B cell (primary cell): ENCODE data around the gene ANKRD13C. TPM values are rescaled to one million over a fixed set of nuclear protein-coding genes. Genes with fewer than 3 reads are reported as not detected.

ENCODE experiments used
- ATAC-seq: fragments of 200-7000 bp; cut with Tn5 transposase; one replicate; pipeline ENCODE4 v1.10.0; 2021; ENCODE audit warnings: low read depth, mild to moderate bottlenecking, moderate number of reproducible peaks, moderate library complexity
- CTCF ChIA-PET: fragments of 350-600 bp; sonication (Branson Sonifier 250); formaldehyde crosslinking; loops from one replicate; lab custom pipeline; 2021; ENCODE audit warnings: antibody characterized with exemption, inconsistent platforms; lab: Charles Lee
- POLR2A ChIA-PET: fragments of 350-600 bp; sonication (Branson Sonifier 250); formaldehyde crosslinking; loops from one replicate; lab custom pipeline; 2021; ENCODE audit warnings: antibody characterized with exemption; lab: Charles Lee
- DNase-seq: peaks from one replicate; pipeline ENCODE4 v3.0.0; 2013
- H2AFZ ChIP-seq: 2 replicates; pipeline ENCODE4 v1.6.1; 2012; ENCODE audit warnings: mild to moderate bottlenecking, low read depth, low read length; ENCODE audit not compliant: insufficient read depth, poor library complexity, severe bottlenecking
- H3K27ac ChIP-seq, 2 donors: 1 replicate in 1 of 2; 2 replicates in 1 of 2; pipeline ENCODE4 v1.5.1; 2012 to 2013; ENCODE audit warnings: low read length in 2 of 2, mild to moderate bottlenecking in 2 of 2, moderate library complexity in 1 of 2
- H3K27me3 ChIP-seq, 4 experiments: fragments of 200-600 bp in 1 of 4; sonication (generic) in 1 of 4; replicated peaks in 1 of 4; 1 replicate in 2 of 4; 2 replicates in 2 of 4; pipeline versions ENCODE4 v1.6.1 to v1.7.0; 2013 to 2016; ENCODE audit warnings: low read length in 3 of 4, mild to moderate bottlenecking in 2 of 4, mixed read lengths in 1 of 4, moderate library complexity in 1 of 4; ENCODE audit not compliant: insufficient read depth in 4 of 4, control insufficient read depth in 3 of 4; ENCODE audit errors: control extremely low read depth in 1 of 4
- H3K36me3 ChIP-seq, 2 experiments: replicated peaks in 1 of 2; 1 replicate in 1 of 2; 2 replicates in 1 of 2; pipeline versions ENCODE4 v1.6.1 to v1.7.1; 2013; ENCODE audit warnings: low read length in 1 of 2; ENCODE audit not compliant: insufficient read depth in 2 of 2, control insufficient read depth in 1 of 2; ENCODE audit errors: control extremely low read depth in 1 of 2, extremely low read depth in 1 of 2
- H3K4me1 ChIP-seq, 2 donors: fragments of 200-600 bp in 1 of 2; sonication (generic) in 1 of 2; 1 replicate in 1 of 2; 2 replicates in 1 of 2; pipeline versions ENCODE4 v1.5.1 to v1.6.1; 2013 to 2017; ENCODE audit warnings: low read length in 2 of 2; ENCODE audit not compliant: control insufficient read depth in 2 of 2, insufficient read depth in 2 of 2
- H3K4me2 ChIP-seq: replicated peaks from 2 replicates; pipeline ENCODE3; 2012; ENCODE audit warnings: mild to moderate bottlenecking, low read depth, low read length; ENCODE audit not compliant: poor library complexity, severe bottlenecking
- H3K4me3 ChIP-seq, 5 experiments: fragments of 200-600 bp in 1 of 5; sonication (generic) in 1 of 5; 1 replicate in 3 of 5; 2 replicates in 2 of 5; pipeline versions ENCODE4 v1.5.1 to v1.7.0; 2011 to 2016; ENCODE audit warnings: low read length in 4 of 5, mild to moderate bottlenecking in 4 of 5, low read depth in 2 of 5, control low read depth in 1 of 5, moderate library complexity in 1 of 5; ENCODE audit not compliant: insufficient read depth in 1 of 5; ENCODE audit errors: control extremely low read depth in 1 of 5, extremely low read depth in 1 of 5
- H3K79me2 ChIP-seq: fragments of 200-600 bp; sonication (generic); one replicate; pipeline ENCODE4 v1.6.0; 2016; ENCODE audit warnings: low read length; ENCODE audit not compliant: control insufficient read depth, insufficient read depth
- H3K9ac ChIP-seq: fragments of 200-600 bp; sonication (generic); 2 replicates; pipeline ENCODE4 v1.6.1; 2017; ENCODE audit warnings: mild to moderate bottlenecking, low read length, moderate library complexity
- H3K9me3 ChIP-seq, 3 donors: one replicate each; pipeline versions ENCODE4 v1.6.1 to v1.7.1; 2013; ENCODE audit warnings: low read length in 2 of 3; ENCODE audit not compliant: control insufficient read depth in 2 of 3, insufficient read depth in 1 of 3; ENCODE audit errors: control extremely low read depth in 1 of 3
- H4K20me1 ChIP-seq: 2 replicates; pipeline ENCODE4 v1.6.0; 2012; ENCODE audit warnings: mild to moderate bottlenecking, low read length; ENCODE audit not compliant: insufficient read depth, control insufficient read depth, poor library complexity, severe bottlenecking
- H3K27ac Mint-ChIP-seq: one replicate; pipeline ENCODE4 v1.8.0; 2021; ENCODE audit warnings: mixed read lengths
- H3K27me3 Mint-ChIP-seq: one replicate; pipeline ENCODE4 v1.8.0; 2021; ENCODE audit warnings: mixed read lengths
- H3K4me1 Mint-ChIP-seq: one replicate; pipeline ENCODE4 v1.8.0; 2021; ENCODE audit warnings: mixed read lengths
- H3K4me3 Mint-ChIP-seq: one replicate; pipeline ENCODE4 v1.8.0; 2021; ENCODE audit warnings: mixed read lengths
- H3K9me3 Mint-ChIP-seq: one replicate; pipeline ENCODE4 v1.8.0; 2022; ENCODE audit warnings: mixed read lengths; ENCODE audit not compliant: insufficient read depth
- EZH2 ChIP-seq: IDR thresholded peaks from 2 replicates; pipeline ENCODE4 v1.6.1; 2012; ENCODE audit warnings: borderline replicate concordance, low read depth, mild to moderate bottlenecking, moderate library complexity, low read length; ENCODE audit not compliant: insufficient read depth, poor library complexity, severe bottlenecking
- WGBS: methylation state at CpG from one replicate; pipeline ENCODE4 v1.1.5; 2013; ENCODE audit warnings: missing lambda C conversion rate; ENCODE audit not compliant: insufficient coverage; 5-methylcytosine and 5-hydroxymethylcytosine counted together
- intact Hi-C: fragments of 100-400 bp; cut with micrococcal nuclease; formaldehyde crosslinking; loops from one replicate; pipeline ENCODE4 v1.10.0; 2022
- polyA plus RNA-seq: library from polyadenylated mRNA; depleted of rRNA; stranded (reverse); fragments of >200 nt; gene quantifications from 2 replicates; pipeline ENCODE4 v1.2.3, GENCODE V29; 2012
- total RNA-seq, 2 donors: library from RNA; stranded (reverse); fragments of 120-200 nt in 1 of 2; gene quantifications; 1 replicate in 1 of 2; 2 replicates in 1 of 2; pipeline versions ENCODE4 v1.2.3 to v1.2.4, GENCODE V29; 2013 to 2022
- TF ChIP-seq, protein P1 (sequence below): fragments of 200-600 bp; IDR thresholded peaks from one replicate; pipeline ENCODE4 v1.8.0; 2022; ENCODE audit warnings: antibody characterized with exemption, mild to moderate bottlenecking

Gene ANKRD13C
- total and polyA plus RNA-seq, 2 donors (not counting 1 experiment from before 2014, with no cell fraction given) = 7.9 to 29.9 TPM

GRCh38 chr1:70221238-70222121, 133.0 kb downstream of the ANKRD13C start, which contains the start of gene SRSF11:
Gene SRSF11 (plus strand): TSS chr1:70221380. CDS start chr1:70221637, 257 bp downstream.
- H3K27me3 ChIP-seq = no peaks in the 10 kb centered on the region
- Mint-ChIP-seq H3K9me3 (no peaks in the 10 kb centered on the region), H3K27ac (peak within 1 kb of the TSS; percentile 97), H3K4me3 (peak within 1 kb of the TSS; percentile 93), H3K4me1 (peaks cover 47% of the 10 kb centered on the region), H3K27me3 (no peaks in the 10 kb centered on the region)
- TF ChIP-seq EZH2 = no peak
- peak within 1 kb of the TSS; percentile 69 to 81 (median 79) for H3K4me3 ChIP-seq
- peak; percentile 96 for ATAC-seq
- H3K79me2 ChIP-seq = peaks cover 84% of the 10 kb centered on the region
- ChIA-PET CTCF (interaction anchor here (1.1 to 1.9 kb wide), 2 partner anchors 16 to 133 kb away, joined by 4 to 12 read pairs; partner anchors contain the start of genes ANKRD13C and LRRC40), POLR2A (interaction anchor here (0.6 to 1.9 kb wide), 6 partner anchors 11 to 189 kb away, joined by 3 to 14 read pairs (median 4); partner anchors contain the start of genes ANKRD13C, CTH and LRRC40)
- WGBS = under 1% methylated on average over 55 of the region's 74 CpGs
- intact Hi-C loops = loop anchor here (1.0 kb wide), 4 partner anchors 16 to 860 kb away; partner anchors contain the start of genes ANKRD13C, CTH, LRRC40 and ZRANB2
- no peaks in the 10 kb centered on the region for H3K9me3 ChIP-seq
- peaks cover 1 to 21% of the 10 kb centered on the region in 2 experiments for H3K36me3 ChIP-seq
- peaks cover 11 to 25% of the 10 kb centered on the region in 2 donors for H3K4me1 ChIP-seq
- peak within 1 kb of the TSS; percentile 67 for H3K4me2 ChIP-seq
- H4K20me1 ChIP-seq = peaks cover 12% of the 10 kb centered on the region
- peak within 1 kb of the TSS; percentile 82 for H2AFZ ChIP-seq
- DNase-seq = peak; percentile 97
- H3K9ac ChIP-seq = peak within 1 kb of the TSS; percentile 86
- H3K27ac ChIP-seq = peak within 1 kb of the TSS; percentile 94

- Mint-ChIP-seq H3K4me1 (peaks cover 46% of the 10 kb centered on the region), H3K27ac (peak overlapping the region; percentile 97), H3K27me3 (no peaks in the 10 kb centered on the region), H3K9me3 (no peaks in the 10 kb centered on the region), H3K4me3 (peak overlapping the region; percentile 93)
- TF ChIP-seq EZH2 = no peak
- TF ChIP-seq, protein P1, sequence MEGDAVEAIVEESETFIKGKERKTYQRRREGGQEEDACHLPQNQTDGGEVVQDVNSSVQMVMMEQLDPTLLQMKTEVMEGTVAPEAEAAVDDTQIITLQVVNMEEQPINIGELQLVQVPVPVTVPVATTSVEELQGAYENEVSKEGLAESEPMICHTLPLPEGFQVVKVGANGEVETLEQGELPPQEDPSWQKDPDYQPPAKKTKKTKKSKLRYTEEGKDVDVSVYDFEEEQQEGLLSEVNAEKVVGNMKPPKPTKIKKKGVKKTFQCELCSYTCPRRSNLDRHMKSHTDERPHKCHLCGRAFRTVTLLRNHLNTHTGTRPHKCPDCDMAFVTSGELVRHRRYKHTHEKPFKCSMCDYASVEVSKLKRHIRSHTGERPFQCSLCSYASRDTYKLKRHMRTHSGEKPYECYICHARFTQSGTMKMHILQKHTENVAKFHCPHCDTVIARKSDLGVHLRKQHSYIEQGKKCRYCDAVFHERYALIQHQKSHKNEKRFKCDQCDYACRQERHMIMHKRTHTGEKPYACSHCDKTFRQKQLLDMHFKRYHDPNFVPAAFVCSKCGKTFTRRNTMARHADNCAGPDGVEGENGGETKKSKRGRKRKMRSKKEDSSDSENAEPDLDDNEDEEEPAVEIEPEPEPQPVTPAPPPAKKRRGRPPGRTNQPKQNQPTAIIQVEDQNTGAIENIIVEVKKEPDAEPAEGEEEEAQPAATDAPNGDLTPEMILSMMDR = no peak
- peak overlapping the region; percentile 94 for H3K27ac ChIP-seq
- no peaks in the 10 kb centered on the region for H3K27me3 ChIP-seq
- peak overlapping the region; percentile 82 for H2AFZ ChIP-seq
- H3K79me2 ChIP-seq = peaks cover 84% of the 10 kb centered on the region
- ATAC-seq (no peak), DNase-seq (no peak)
- ChIA-PET CTCF (interaction anchor here (0.5 to 1.9 kb wide), 4 partner anchors 10 to 1874 kb away, joined by 3 to 12 read pairs (median 4); partner anchors contain the start of genes ANKRD13C and LRRC40), POLR2A (interaction anchor here (0.7 to 1.9 kb wide), 5 partner anchors 11 to 190 kb away, joined by 3 to 14 read pairs (median 3); partner anchors contain the start of genes ANKRD13C, CTH and LRRC40)
- peak overlapping the region; percentile 86 for H3K9ac ChIP-seq
- H3K36me3 ChIP-seq = peaks cover 1 to 18% of the 10 kb centered on the region in 2 experiments
- peaks cover 11 to 25% of the 10 kb centered on the region in 2 donors for H3K4me1 ChIP-seq
- 49% methylated on average over 6 of the region's 17 CpGs for WGBS
- peak overlapping the region; percentile 42 to 81 (median 79) for H3K4me3 ChIP-seq
- H3K9me3 ChIP-seq = no peaks in the 10 kb centered on the region
- H4K20me1 ChIP-seq = peaks cover 20% of the 10 kb centered on the region
- intact Hi-C loops = loop anchor here (1.0 kb wide), 4 partner anchors 15 to 861 kb away; partner anchors contain the start of genes ANKRD13C, CTH, LRRC40 and ZRANB2
- H3K4me2 ChIP-seq = peak overlapping the region; percentile 67
Observed at GRCh38 chr1:70220517-70221237, 133.8 kb downstream of the ANKRD13C start.
